K562 (cell line): ENCODE data around the gene ADGRG1.
A peak's percentile ranks its signal among the peaks of the same experiment; 100 is the strongest.

ENCODE experiments used
- HIVEP1 ChIP-seq: fragments of 250-450 bp; sonication (Bioruptor Pico); IDR thresholded peaks from 2 replicates; pipeline ENCODE4 v1.4.0; 2020; ENCODE audit warnings: mild to moderate bottlenecking
- KDM5B ChIP-seq: fragments of 200-600 bp; sonication (generic); IDR thresholded peaks from 2 replicates; pipeline ENCODE4 v1.6.1; 2012; ENCODE audit warnings: low read depth, mild to moderate bottlenecking, moderate library complexity, low read length, control low read depth, inconsistent platforms; ENCODE audit not compliant: insufficient replicate concordance
- SIN3A ChIP-seq, 2 experiments: fragments of 150-350 bp in 1 of 2; IDR thresholded peaks; 2 replicates each; pipeline ENCODE4 v1.6.1; 2011 to 2016; ENCODE audit warnings: borderline replicate concordance in 2 of 2, low read depth in 2 of 2, low read length in 2 of 2, mild to moderate bottlenecking in 2 of 2, moderate library complexity in 2 of 2; ENCODE audit not compliant: control insufficient read depth in 1 of 2
- SP2 ChIP-seq: IDR thresholded peaks from 2 replicates; pipeline ENCODE4 v1.6.1; 2011; ENCODE audit warnings: mild to moderate bottlenecking, low read depth, low read length, moderate library complexity; ENCODE audit not compliant: poor library complexity, severe bottlenecking; ENCODE audit errors: extremely low read depth
- SREBF1 ChIP-seq: fragments of 150-350 bp; IDR thresholded peaks from 2 replicates; pipeline ENCODE4 v1.6.1; 2014; ENCODE audit warnings: antibody characterized with exemption, low read depth, low read length, borderline replicate concordance
- ZHX1 ChIP-seq: fragments of 150-350 bp; conservative IDR thresholded peaks from 2 replicates; pipeline ENCODE4 v1.6.1; 2014; ENCODE audit warnings: low read length
- ZNF347 ChIP-seq: fragments of 450-650 bp; formaldehyde crosslinking; IDR thresholded peaks from 2 replicates; pipeline ENCODE4 v1.4.0; 2020; ENCODE audit warnings: low read depth, mild to moderate bottlenecking, moderate library complexity
- TF ChIP-seq, protein P1 (sequence below), 3 experiments: fragments of 200-800 bp in 1 of 3; fragments of 250-450 bp in 1 of 3; fragments of 450-650 bp in 1 of 3; sonication (Bioruptor Pico) in 1 of 3; sonication (Bioruptor generic) in 1 of 3; formaldehyde crosslinking in 1 of 3; IDR thresholded peaks; 2 replicates each; pipeline versions ENCODE4 v1.6.1 to v1.8.0; 2016 to 2022; ENCODE audit warnings: mild to moderate bottlenecking in 2 of 3, missing genetic modification characterization in 2 of 3, missing compliant biosample characterization in 1 of 3, moderate library complexity in 1 of 3
- TF ChIP-seq, protein P2 (sequence below), 3 experiments: IDR thresholded peaks in 2 of 3; conservative IDR thresholded peaks in 1 of 3; 2 replicates each; pipeline ENCODE4 v1.5.1; 2011 to 2012; ENCODE audit warnings: low read length in 3 of 3, mild to moderate bottlenecking in 3 of 3, control low read depth in 2 of 3, improper control_type of control experiment in 1 of 3, inconsistent platforms in 1 of 3, low read depth in 1 of 3, mixed read lengths in 1 of 3, moderate library complexity in 1 of 3; ENCODE audit not compliant: insufficient read depth in 2 of 3

- peak; percentile 27 for TF ChIP-seq KDM5B
- no peak for TF ChIP-seq ZNF347 (CRISPR knock-in tag)
- TF ChIP-seq SP2 = no peak
- TF ChIP-seq, protein P1, sequence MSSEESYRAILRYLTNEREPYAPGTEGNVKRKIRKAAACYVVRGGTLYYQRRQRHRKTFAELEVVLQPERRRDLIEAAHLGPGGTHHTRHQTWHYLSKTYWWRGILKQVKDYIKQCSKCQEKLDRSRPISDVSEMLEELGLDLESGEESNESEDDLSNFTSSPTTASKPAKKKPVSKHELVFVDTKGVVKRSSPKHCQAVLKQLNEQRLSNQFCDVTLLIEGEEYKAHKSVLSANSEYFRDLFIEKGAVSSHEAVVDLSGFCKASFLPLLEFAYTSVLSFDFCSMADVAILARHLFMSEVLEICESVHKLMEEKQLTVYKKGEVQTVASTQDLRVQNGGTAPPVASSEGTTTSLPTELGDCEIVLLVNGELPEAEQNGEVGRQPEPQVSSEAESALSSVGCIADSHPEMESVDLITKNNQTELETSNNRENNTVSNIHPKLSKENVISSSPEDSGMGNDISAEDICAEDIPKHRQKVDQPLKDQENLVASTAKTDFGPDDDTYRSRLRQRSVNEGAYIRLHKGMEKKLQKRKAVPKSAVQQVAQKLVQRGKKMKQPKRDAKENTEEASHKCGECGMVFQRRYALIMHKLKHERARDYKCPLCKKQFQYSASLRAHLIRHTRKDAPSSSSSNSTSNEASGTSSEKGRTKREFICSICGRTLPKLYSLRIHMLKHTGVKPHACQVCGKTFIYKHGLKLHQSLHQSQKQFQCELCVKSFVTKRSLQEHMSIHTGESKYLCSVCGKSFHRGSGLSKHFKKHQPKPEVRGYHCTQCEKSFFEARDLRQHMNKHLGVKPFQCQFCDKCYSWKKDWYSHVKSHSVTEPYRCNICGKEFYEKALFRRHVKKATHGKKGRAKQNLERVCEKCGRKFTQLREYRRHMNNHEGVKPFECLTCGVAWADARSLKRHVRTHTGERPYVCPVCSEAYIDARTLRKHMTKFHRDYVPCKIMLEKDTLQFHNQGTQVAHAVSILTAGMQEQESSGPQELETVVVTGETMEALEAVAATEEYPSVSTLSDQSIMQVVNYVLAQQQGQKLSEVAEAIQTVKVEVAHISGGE (CRISPR knock-in tag; IDR thresholded peaks at IDR 0.05) = no peak
- no peak for TF ChIP-seq SIN3A (IDR thresholded peaks at IDR 0.05; ENCODE audit: borderline replicate concordance in 2 of 2, control insufficient read depth in 1 of 2, low read depth in 2 of 2, low read length in 2 of 2)
- no peak for TF ChIP-seq HIVEP1 (CRISPR knock-in tag)
- no peak for TF ChIP-seq SREBF1
- TF ChIP-seq, protein P2, sequence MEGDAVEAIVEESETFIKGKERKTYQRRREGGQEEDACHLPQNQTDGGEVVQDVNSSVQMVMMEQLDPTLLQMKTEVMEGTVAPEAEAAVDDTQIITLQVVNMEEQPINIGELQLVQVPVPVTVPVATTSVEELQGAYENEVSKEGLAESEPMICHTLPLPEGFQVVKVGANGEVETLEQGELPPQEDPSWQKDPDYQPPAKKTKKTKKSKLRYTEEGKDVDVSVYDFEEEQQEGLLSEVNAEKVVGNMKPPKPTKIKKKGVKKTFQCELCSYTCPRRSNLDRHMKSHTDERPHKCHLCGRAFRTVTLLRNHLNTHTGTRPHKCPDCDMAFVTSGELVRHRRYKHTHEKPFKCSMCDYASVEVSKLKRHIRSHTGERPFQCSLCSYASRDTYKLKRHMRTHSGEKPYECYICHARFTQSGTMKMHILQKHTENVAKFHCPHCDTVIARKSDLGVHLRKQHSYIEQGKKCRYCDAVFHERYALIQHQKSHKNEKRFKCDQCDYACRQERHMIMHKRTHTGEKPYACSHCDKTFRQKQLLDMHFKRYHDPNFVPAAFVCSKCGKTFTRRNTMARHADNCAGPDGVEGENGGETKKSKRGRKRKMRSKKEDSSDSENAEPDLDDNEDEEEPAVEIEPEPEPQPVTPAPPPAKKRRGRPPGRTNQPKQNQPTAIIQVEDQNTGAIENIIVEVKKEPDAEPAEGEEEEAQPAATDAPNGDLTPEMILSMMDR (IDR thresholded peaks at IDR 0.05 in 2 of 3, conservative IDR thresholded peaks at IDR 0.05 in 1 of 3; ENCODE audit: insufficient read depth in 2 of 3, low read depth in 1 of 3, low read length in 3 of 3) = no peak
- no peak for TF ChIP-seq ZHX1
Measured at GRCh38 chr16:57628783-57629293, 408 bp downstream of the ADGRG1 start.
